GM18511 (cell line): ENCODE data around the gene LLGL1.
"Not testable (repeated sequence)": the region's sequence is repeated elsewhere in the genome, so short reads cannot be mapped to it uniquely, and the experiment has no call there.

Experiments
- ATAC-seq: cut with Tn5 transposase; IDR thresholded peaks from one replicate; pipeline ENCODE4 v1.9.1; 2021; ENCODE audit warnings: mild to moderate bottlenecking, moderate library complexity; ENCODE audit not compliant: unreplicated experiment

LLGL1 gene

DNA sequence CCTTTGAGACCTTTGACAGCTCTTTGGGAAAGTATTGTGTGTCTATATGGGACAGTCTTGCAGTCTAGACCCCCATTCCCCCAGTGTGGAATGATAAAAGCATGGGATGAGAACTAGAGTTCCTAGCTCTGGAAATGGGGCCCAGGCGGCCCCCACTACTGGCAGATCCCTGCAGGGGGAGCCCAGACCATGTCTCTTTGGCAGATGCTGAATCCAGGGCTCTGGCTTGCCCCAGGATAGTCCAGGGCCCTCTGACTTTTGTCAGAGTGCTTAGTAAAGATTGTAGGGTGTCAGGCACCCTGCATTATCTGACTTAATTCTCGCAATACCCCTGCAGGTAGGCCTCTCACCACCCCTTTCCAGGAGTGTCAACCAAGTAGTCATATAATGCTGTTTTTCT lies 33.5 kb upstream of the LLGL1 start:
- ATAC-seq = no peak

DNA sequence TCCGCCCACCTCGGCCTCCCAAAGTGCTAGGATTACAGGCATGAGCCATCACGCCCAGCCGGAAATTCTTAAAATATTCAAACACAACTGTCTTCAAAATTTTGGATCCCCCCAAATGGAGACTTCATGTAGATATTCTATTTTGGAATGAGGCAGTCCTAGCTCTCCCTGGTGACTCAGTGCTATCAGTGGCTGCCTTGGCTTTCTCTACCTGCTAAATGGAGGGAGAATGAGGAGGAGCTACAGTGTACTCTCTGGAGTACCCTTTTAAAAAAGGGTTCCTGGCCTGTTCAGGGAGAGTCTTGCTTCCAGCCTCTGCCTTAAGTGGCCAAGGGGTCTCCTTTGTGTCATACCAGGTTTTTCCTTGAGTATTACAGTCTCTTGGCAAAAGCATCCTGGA lies 31.0 kb upstream of the LLGL1 start:
- no peak for ATAC-seq

DNA sequence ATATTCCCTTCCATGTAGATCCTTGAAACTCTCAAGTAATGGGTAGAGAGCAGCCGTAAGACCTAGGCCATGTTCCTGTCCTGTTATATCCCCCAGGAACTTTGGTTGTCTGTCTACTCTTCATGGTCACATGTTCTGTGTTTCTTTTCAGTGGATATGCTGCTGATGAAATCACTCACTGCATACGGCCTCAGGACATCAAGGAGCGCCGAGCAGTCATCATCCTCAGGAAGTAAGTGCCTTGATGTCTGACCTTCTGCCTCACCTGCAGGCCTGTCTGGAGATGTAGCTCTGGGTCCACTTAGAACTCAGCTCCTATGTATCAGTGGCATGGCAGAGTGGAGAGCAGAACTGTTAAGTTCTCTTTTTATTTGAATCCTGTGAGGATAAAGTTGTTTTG lies 30.6 kb upstream of the LLGL1 start:
- ATAC-seq = no peak

DNA sequence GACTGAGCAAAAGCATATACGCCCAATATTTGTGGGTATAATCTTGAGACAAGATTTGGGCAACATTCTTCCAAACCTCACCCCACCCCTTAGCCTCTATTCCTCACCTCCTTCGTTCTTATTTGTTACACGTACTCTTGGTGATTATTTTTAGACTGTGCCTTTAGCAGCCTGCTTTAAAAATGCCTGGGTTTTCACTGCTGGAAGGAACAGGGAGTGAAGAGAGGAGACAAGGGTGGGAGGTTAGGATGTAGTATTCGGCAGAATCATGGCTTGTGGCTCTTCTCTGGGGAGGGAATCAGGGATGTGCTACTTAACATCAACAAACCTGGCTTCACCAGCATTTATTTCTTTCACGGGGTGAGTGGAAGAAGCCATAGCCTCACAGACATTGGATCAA lies 30.2 kb upstream of the LLGL1 start:
- no peak for ATAC-seq

DNA sequence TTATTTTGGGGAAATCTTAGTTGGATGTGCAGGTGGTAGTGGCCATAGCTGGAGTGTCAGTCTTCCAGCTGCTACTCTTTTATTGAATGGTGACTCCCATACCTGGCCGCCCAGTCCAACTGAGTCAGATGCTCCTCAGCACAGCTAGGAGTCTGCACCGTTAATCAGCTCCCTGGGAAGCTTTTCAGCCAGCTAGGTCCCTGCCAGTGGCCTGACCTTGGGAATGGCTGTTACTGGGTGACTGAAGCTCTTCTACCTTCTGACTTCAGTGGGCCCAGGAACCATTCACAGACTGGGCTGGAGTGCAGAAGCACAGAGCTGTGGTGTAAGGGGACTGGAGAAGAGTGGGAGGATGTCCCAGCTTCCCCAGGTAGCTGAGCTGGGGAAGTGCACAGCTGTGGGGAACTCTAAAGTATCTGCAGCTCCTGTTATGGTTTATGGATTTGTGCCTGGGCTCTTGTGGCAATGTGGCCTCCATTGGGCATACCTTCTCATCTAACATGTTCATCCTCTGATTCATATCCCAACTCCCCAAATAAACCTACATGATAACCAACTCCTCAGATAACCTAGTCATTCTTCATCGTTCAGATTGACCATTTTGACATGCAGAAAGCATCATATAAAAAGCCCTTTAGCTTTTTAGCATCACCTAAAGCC lies 27.8 kb upstream of the LLGL1 start:
- ATAC-seq = no peak

DNA sequence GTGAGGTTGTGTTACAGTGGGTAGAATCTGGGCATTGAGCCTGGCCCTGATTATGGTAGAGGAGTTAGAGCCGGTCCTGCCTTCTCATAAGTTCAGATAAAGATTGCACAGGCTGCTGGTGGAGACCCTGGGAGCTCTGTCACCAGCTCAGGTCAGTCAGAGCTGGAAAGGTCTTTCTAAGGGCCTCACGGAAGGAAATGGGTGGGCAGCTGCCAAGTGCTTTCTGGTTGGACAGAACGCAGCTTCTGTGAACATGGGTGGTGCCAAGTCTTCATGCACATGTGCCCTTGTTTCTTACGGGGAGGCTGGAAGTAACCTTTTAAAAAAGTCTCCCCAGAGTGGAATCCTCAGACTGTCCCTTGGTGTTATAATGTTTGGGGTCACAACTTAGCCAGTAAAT lies 26.9 kb upstream of the LLGL1 start:
- no peak for ATAC-seq

DNA sequence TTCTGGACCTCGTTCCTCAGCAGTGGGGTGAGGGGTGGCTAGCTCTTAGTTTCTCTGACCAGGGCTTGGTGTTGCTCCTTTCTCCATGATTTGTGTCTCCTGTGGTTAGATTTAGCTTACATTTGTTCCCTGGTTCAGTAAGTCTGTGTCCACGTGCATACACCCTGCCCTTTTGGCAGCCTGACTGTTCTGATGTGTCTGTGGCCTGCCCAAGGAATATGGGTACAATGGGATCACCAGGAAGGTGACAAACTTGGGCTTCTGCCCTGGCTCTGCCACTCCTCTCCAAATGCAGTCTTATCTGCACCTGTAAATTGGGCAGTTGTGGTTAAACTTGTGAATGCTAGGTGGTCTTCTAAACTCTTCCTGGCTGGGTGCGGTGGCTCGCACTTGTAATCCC lies 24.3 kb upstream of the LLGL1 start:
- no peak for ATAC-seq

DNA sequence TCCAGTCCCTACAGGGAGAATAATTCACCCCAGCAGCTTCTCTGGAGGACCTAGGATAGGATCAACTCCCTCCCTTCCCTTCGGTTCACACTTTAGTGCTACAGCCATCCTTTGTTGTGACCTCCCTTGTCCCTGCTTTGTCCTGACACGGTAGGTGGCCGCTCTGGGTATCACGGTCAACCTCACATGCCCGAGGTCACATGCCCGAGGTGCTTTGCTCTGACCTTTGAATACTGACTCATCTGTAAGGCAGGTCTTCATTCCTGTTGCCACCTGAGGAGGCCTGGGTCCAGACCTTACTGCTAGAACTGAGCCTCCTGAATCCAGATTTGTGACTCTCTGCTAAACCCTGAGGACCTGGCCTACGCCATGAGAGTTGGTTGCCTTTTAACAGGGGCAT lies 22.1 kb upstream of the LLGL1 start:
- ATAC-seq = no peak

DNA sequence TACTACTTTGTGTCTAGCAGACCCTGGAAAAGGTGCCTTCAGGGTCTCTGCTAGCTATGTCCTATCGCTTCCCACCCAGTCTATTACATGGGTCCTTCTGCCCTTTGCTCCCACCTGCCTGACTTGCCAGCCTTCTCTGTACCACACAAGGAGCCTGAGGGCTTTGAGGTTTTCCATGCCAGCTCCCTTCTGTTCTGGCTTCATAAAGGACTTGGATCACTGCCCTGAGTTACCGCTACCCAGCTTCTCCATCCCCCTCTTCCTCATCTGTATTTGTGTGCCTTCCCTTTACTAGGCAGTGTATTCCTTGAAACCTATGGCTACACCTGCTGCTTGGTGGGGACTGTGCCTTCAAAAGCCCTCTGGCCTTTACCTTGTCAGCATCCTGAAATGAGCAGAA lies 19.6 kb upstream of the LLGL1 start:
- no peak for ATAC-seq

DNA sequence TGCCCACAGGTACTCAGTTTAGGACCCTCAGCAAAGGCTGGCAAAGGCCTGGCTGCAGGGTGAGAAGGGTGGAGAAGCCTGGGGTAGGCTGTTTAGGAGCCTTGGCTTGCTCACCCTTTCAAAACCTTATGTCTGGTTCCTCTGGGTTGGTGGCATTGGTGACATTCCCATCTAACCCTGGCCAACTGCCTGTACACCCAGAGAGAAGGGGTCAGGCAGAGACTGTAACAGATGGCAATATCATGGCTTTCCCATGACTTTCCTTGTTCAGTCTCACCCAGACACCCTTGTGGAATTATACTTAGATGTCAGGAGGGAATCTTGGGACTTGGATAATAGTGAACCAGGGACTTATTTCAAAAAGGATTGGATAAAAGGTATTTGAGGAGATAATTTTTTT lies 18.5 kb upstream of the LLGL1 start:
- no peak for ATAC-seq

DNA sequence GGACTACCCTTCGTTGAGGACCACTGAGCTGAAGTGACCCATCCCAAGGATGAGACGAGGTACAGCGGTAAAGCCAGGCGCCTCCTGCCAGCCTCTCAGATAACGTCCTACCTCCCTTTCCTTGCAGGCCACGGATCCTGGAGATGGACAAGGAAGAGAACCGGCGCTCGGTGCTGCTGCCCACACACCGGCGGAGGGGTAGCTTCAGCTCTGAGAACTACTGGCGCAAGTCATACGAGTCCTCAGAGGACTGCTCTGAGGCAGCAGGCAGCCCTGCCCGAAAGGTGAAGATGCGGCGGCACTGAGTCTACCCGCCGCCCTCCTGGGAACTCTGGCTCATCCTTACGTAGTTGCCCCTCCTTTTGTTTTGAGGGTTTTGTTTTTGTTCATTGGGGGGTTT lies 17.3 kb upstream of the LLGL1 start:
- ATAC-seq = no peak

DNA sequence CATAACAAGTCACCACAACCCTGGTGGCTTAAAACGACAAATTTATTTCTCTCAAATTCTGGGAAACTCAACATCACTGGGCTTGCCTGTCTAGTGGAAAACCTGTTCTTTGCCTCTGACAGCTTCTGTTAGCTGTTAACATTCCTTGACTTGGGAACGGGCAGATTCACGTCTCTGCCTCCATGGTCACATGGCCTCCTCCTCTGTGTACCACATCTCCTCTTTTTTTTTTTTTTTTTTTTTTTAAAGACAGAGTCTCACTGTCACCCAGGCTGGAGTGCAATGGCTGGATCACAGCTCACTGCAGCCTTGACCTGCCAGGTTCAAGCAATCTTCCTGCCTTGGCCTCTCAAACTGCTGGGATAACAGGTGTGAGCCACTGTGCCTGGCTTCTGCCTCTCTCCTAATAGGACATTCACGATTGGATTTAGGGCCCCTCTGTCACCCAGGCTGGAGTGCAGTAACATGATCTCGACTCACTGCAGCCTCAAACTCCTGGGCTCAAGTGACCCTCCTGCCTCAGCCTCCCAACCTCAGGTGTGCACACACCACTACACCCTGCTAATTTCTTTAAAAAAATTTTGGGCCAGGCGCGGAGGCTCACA lies 11.7 kb upstream of the LLGL1 start:
- no peak for ATAC-seq

DNA sequence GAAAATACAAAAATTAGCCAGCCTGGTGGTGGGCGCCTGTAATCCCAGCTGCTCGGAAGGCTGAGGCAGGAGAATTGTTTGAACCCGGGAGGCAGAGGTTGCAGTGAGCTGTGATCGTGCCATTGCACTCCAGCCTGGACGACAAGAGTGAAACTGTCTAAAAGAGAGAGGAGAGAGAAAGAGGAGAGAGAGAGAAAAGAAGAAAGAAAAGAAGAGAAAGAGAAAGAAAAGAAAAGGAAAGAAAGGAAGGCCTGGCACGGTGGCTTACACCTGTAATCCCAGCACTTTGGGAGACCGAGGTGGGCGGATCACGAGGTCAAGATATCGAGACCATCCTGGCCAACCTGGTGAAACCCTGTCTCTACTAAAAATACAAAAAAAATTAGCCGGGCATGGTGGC lies 8.5 kb upstream of the LLGL1 start:
- ATAC-seq = not testable (repeated sequence)

DNA sequence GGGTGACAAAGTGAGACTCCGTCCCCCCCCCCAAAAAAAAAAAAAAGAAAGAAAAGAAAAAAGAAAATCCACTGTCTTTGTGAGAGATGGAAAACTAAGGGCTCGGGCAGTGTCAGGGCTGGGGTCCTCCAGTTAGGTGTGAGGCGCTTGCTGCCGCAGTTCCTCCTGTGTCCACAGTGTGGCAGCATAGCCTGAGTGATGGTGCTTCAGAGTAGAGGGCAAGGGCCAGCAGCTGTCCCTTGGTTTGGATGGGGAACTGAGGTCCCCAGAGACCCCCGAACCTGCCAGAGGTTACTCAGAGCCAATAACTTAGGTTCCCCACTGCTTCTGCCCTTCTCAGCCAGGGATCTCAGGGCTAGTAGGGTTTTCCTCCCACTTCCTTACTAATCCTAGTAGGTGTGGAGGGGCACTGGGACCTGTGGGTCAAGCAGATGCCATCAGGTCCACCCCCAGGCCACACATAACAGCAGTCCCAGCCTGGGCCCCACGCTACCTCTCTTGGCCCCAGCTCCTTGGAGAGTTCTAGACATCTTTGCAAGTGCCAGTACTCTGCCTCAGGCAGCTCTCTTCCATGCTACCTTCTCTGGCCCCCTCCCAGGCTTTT lies 7.9 kb upstream of the LLGL1 start:
- no peak for ATAC-seq

DNA sequence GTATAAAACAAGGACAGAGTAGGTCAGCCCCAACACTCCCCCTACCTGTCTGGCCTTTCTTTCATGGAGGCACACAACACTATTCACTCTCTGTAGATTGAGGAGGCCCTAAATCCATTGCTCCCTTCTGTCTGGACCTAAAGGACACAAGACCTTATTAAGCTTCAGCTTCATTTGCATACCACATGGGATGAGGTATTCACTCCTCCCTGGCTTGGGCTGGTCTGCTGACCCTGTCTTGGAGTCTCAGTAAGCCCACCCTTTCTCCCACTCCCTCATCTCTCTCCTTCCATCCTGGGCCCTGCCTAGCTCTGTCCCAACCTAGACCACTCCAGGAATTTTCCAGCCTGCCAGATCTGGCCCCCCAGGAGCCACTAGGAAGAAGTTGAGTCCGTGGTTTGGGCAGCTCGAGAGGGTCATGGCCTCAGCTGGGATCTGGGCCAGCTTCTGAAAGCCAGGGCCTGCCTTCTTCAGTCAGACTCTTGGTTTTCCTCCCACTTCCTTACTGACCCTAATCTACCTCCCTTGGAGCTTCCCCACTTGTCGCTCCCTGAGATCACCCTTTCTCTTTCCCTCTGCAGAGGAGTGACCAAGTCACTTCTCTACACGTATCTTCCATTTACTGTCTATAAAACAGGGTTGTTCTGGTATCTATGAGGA lies 6.5 kb upstream of the LLGL1 start:
- ATAC-seq = no peak

DNA sequence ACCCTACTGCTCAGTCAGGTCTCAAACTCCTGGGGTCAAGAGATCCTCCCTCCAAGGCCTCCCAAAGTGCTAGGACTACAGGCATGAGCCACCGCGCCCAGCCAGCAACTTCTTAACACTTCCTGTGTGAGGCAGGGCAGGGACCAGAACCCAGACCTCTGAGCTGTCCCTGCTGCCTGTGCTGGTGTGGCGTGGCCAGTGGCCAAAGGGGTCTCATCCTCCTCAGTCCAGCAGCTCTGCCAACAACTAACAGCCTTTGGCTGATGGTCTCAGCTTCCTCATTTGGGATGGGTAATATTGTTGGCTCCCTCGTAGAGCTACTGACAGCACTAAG lies 1.4 kb upstream of the LLGL1 start:
- no peak for ATAC-seq

DNA sequence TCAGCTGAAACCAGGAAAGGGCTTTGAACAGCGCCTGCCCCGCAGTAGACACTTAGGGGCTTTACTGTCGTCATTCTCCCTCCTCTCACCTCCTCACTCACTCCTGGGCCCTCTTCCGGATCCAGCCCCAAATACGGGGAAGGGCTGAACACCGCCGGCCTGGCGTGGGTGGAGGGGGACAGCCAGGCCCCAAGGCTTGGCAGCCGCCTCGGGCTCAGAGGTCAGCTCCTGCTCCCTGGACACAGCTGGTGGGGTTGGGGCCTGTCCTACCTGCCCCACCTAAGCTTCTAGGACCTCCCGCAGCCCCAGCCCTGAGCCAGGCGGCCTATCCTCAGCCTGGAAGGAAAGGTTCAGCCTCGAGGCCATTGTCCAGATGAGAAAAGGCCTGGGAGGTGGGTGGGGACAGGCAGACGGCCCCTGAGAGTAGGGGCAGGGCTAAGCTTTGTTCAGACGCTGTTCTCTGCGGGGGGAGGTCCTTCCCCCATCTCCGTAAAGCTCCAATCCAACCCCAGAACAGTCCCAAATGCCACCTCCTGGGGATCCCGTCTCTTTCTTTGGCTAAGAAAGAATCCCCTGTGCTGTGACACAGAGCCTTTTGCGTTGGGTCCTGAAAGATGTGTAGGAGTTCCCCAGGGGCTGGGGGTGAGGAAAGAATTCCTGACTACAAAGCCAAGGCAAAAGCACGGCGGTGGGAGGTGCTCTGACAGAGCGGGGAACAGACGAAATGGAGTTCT lies 881 bp upstream of the LLGL1 start:
- no peak for ATAC-seq

DNA sequence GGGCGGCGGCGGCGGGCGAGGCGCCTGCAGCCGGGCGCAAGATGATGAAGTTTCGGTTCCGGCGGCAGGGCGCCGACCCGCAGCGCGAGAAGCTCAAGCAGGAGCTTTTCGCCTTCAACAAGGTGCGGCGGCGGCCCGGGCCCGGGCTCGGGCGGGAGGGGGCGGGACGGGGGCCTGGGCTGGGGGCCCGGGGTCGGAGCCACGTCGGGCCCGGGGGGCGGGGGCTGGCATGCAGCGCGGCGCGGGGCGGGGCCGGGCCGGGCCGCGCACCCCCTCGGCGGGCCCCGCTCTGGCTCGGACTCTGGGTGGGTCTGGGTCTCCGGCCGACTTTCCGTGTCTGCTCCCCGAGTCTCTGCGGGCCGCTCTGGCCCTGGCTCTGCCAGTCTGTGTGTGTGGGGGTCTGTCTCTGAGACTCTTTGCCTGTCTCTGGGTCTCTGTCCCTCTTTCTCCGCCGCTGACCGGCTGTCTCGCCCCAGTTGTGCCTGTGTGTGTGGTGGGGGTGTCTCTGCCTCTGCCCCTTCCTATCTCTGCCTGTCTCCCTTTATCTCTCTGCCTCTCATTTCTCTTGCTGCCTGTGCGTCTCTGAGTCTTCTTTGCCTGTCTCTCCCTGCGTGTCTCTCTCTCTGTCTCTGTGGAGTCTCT lies 328 bp downstream of the LLGL1 start:
- peak; percentile 27 for ATAC-seq

DNA sequence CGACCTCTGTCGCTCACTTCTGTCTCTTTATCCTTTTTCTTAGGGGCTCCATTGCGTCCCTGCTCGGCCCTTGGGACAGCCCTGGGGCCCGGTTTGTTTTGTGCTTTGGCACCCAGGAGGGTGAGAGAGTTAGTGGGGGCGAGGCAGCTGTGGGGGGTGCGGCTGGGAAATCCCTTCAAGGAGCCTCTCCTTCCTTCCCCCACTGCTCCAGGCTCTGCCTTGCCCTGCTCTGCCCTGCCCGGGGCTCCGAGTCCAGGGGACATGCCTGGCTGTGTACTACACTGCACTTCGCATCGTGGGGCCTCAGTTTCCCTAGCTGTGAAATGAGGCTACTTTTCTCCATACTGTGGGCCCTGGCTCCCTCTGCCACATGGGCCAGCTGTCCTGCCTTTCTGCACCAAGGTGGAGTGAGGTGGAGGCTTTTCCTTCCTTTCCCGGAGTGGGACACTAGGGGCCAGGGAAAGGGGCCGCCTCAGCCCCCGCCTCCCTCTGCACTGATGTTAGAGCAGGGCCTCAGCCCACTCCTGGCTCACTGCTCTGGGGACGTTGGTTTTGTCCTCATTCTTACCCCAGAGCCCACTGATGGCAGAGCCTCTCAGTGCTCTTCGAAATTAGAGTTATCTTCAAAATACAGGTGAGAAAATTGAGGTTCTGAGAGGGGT lies 980 bp downstream of the LLGL1 start:
- ATAC-seq = no peak

DNA sequence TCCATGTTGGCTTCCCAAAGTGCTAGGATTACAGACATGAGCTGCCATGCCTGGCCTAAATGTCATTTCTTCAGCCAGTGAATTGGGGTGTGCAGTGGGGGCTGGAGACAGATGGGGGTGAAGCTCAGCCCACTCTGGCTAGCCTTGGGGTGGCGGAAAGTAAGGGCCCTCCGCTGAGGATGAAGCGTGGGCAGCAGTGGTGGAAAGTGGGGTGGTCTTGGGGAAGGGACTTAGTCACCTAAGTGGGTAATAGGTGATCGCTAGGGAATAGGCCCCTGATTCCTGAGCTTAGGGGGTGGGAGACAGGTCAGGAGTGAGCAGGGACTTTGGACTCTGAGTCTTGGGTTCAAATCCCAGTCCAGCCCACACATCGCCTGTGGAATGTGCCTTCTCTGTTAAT lies 2.2 kb downstream of the LLGL1 start:
- ATAC-seq = no peak
